ENCODE measurements around the gene ZNF215.
A peak's percentile ranks its signal among the peaks of the same experiment; 100 is the strongest.
"Not testable (repeated sequence)": the region's sequence is repeated elsewhere in the genome, so short reads cannot be mapped to it uniquely, and the experiment has no call there.

ZNF215 gene

GRCh38 chr11:6926208-6927029 is at the start of gene ZNF215:
Gene ZNF215, plus strand, starts transcription at chr11:6926426. Its CDS starts 5,847 bp downstream, at chr11:6932273.
- DNase-seq (ENCODE audit: low read depth in 2 of 2), result peak; percentile 47 to 51

DNA sequence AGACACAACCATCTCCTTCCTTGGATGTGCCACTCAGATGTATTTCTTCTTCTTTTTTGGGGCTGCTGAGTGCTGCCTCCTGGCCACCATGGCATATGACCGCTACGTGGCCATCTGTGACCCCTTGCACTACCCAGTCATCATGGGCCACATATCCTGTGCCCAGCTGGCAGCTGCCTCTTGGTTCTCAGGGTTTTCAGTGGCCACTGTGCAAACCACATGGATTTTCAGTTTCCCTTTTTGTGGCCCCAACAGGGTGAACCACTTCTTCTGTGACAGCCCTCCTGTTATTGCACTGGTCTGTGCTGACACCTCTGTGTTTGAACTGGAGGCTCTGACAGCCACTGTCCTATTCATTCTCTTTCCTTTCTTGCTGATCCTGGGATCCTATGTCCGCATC is 49.3 kb upstream of the ZNF215 start:
- DNase-seq (ENCODE audit: low read depth in 2 of 2), result no peak

- no peak for DNase-seq (ENCODE audit: low read depth in 2 of 2)
These were observed 43.5 kb upstream of the ZNF215 start for GRCh38 chr11:6882751-6883150.

DNA sequence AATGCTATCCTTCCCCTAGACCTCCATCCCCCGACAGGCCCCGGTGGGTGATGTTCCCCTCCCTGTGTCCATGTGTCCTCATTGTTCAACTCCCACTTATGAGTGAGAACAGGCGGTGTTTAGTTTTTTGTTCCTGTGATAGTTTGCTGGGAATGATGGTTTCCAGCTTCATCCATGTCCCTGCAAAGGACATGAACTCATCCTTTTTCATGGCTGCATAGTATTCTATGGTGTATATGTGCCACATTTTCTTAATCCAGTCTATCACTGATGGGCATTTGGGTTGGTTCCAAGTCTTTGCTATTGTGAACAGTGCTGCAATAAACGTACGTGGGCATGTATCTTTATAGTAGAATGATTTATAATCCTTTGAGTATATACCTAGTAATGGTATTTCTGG is 38.5 kb upstream of the ZNF215 start:
- DNase-seq (ENCODE audit: low read depth in 2 of 2), result not testable (repeated sequence)

DNA sequence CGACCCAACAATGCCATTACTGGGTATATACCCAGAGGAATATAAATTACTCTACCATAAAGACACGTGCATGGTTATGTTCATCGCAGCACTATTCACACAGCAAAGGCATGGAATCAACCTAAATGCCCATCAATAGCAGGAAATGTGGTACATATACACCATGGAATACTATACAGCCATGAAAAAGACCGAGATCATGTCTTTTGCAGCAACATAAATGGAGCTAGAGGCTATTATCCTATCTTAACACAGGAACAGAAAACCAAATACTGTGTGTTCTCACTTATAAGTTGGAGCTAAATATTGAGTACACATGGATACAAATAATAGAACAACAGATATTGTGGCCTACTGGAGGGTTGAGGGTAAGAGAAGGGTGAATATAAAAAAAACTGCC is 37.4 kb upstream of the ZNF215 start:
- no peak for DNase-seq (ENCODE audit: low read depth in 2 of 2)

DNA sequence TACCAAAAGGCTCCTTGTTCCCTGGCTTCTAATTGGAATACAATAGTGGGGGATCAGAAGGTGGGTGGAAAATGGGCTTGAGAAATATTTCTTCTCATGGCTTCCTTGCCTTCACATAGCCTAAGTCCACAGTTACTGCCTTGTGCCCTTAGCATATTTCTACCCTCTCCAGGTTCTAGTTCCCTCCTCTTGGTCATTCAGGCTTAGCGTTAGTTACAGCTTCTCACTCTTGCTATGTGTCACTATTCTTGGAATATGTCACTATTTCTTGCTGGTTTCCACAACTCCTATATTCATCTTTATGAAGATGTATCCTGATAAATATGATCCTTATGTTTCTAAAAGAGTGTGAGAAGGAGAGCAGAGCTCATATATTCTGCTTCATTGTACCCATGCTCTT is 36.4 kb upstream of the ZNF215 start:
- DNase-seq (ENCODE audit: low read depth in 2 of 2), result no peak

- no peak for DNase-seq (ENCODE audit: low read depth in 2 of 2)
These were observed 33.8 kb upstream of the ZNF215 start, which contains the start of gene OR2D2 for GRCh38 chr11:6892400-6892799. Gene OR2D2, minus strand, starts transcription at chr11:6892500. Its CDS starts 0 bp downstream, at chr11:6892500.

- no peak for DNase-seq (ENCODE audit: low read depth in 2 of 2)
These were observed 32.1 kb upstream of the ZNF215 start for GRCh38 chr11:6894097-6894496.

- no peak for DNase-seq (ENCODE audit: low read depth in 2 of 2)
These were observed 31.2 kb upstream of the ZNF215 start for GRCh38 chr11:6895010-6895409.

- DNase-seq (ENCODE audit: low read depth in 2 of 2), result no peak
These were observed 27.3 kb upstream of the ZNF215 start for GRCh38 chr11:6898911-6899310.

DNA sequence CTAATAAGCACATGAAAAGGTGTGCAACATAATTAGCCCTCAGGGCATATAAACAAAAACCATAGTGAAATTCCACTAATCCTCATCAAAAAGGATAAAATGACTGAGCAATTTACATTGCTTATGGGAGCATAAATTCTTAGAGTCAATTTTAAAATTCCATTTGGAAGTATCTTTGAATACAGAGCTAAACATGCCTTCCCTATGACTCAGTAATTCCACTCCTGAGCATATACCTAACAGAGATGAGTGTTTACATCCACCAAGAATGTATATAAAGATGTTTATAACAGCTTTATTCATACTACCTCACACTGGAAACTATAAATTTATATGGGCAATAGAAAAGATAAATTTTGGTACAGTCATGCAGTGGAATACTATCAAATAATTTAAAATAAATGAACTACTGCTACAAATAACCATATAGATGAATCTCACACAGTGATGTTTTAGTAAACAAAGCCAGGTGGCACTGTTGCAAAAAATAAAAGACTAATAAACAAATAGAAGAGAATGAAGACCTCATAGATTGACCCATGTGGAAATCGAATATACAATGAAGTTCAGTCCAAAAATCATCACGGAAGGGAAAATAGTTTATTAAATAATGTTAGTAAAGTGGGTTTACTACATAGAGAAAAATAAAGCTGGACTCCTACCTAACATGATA is 25.8 kb upstream of the ZNF215 start:
- no peak for DNase-seq (ENCODE audit: low read depth in 2 of 2)

GRCh38 chr11:6904804-6905203 is 21.4 kb upstream of the ZNF215 start:
- not testable (repeated sequence) for DNase-seq (ENCODE audit: low read depth in 2 of 2)

DNA sequence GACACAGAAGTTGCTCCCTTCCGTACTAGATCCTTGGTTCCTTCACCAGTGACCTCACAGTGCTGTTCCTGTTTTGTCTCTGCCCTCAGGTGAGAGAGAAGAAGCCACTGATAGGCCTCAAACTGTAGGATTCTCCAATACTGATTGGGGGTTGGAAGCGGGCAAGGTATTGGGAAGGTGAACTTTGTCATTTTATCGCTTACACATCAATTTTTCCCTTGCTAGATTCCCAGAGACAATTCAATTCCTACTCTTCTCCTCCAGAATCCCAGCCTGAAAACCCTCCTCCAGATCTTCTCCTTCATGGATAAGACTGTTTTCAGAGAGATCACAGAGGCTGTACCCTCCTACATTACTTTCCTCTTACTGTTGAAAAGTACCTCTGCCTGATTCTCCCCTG is 14.8 kb upstream of the ZNF215 start:
- DNase-seq (ENCODE audit: low read depth in 2 of 2), result no peak

- no peak for DNase-seq (ENCODE audit: low read depth in 2 of 2)
These were observed 14.3 kb upstream of the ZNF215 start for GRCh38 chr11:6911948-6912347.

- DNase-seq (ENCODE audit: low read depth in 2 of 2), result no peak
These were observed 6.5 kb upstream of the ZNF215 start for GRCh38 chr11:6919698-6920097.

DNA sequence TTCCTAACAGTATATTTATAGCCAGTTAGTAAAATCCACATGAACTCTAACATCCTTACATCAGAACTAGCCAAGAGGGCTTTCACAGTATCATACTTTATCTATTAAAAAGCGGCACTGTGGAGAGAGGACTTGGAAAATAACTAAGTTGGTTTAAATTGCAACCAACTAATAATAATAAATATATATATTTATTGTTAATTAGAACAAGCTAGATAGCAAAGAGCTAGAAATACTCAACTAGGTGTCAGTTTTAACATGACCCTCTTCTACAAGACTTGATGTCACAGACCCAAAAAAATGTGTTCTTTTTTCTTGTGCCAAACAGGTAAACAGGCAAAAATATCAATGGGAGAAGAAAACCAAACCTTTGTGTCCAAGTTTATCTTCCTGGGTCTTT is 5.5 kb upstream of the ZNF215 start, which contains the start of gene OR2D3:
Gene OR2D3 (plus strand): TSS at position 301 of the 400 bp plus-strand sequence. CDS start 0 bp downstream, at position 301.
- DNase-seq (ENCODE audit: low read depth in 2 of 2), result no peak

DNA sequence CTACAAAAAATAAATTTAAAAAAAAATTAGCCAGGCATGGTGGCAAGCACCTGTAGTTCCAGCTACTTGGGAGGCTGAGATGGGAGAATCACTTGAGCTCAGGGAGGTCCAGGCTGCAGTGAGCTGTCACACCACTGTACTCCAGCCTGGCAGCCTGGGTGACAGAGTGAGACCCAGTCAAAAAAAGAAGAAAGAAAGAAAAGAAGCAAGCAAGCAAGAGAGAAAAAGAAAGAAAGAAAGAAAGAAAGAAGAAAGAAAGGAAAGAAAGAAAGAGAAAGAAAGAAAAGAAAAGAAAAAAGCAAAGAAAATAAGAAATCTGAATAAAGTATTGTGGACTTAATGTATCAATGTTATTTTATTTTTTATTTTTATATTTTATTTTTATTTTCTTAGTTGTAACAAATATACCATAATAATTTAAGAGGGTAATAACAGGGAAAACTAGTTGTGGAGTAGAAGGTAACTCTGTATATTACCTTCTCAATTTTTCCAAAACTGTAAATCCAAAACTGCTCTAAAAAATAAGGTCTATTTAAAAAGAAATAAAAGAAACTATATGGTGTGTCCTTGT is 1.1 kb upstream of the ZNF215 start:
- DNase-seq (ENCODE audit: low read depth in 2 of 2), result no peak

- DNase-seq (ENCODE audit: low read depth in 2 of 2), result no peak
These were observed 504 bp upstream of the ZNF215 start for GRCh38 chr11:6925636-6926207.

GRCh38 chr11:6927030-6927617 is 898 bp downstream of the ZNF215 start:
- DNase-seq (ENCODE audit: low read depth in 2 of 2), result no peak

- no peak for DNase-seq (ENCODE audit: low read depth in 2 of 2)
These were observed 2.7 kb downstream of the ZNF215 start for GRCh38 chr11:6928916-6929315.

DNA sequence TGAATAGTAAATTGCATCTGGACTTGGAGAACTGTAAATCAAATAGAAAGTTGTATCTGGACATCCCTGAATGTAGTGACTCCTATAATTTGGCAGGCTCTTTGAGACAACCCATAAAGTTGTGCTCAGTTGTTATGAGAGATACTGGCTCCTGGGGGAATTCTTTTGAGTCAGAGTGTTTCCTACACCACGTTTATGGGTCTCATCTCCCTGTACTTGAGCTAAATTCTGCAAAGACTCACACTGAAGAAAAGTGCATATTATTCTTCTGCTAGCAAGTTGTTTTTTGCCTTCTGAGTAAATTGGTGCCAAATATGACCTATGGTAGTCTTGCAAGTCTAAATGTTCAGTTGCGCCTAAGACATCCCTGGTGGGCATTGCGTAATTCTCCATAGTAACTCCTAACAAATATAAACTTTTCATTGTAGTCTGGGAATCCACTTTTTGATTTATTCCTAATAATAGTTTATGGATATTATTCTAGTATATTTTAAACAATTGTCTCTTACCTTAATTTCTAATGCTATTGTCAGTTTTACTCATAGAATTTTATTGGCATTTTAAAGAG is 5.0 kb downstream of the ZNF215 start:
- no peak for DNase-seq (ENCODE audit: low read depth in 2 of 2)

DNA sequence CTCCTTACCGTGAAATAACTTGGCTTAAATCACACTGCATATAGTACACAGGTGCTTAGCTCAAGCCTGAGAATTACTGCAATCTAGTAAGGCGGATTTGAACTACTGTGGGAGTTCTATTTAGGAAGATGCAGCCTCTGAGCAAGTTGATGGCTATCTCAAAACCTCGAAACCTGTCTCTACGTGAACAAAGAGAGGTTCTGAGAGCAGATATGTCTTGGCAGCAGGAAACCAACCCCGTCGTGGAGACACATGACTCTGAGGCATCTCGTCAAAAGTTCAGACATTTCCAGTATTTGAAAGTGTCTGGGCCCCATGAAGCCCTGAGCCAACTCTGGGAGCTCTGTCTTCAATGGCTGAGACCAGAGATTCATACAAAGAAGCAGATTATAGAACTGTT is 5.9 kb downstream of the ZNF215 start:
- DNase-seq (ENCODE audit: low read depth in 2 of 2), result no peak
